H9 (cell line): Measurements from ENCODE around the gene C3orf62. TPM values are rescaled to one million over a fixed set of nuclear protein-coding genes. Genes with fewer than 3 reads are reported as not detected.

Experiments used
- DNase-seq: peaks from one replicate; pipeline ENCODE4 v3.0.0-alpha.2; 2017
- H2AFZ ChIP-seq: one replicate; pipeline ENCODE4 v1.6.1; 2013; ENCODE audit warnings: mild to moderate bottlenecking, low read length, control low read depth, moderate library complexity
- H2AK5ac ChIP-seq: 2 replicates; pipeline ENCODE4 v1.6.1; 2013; ENCODE audit warnings: low read length, control low read depth, mixed read lengths; ENCODE audit not compliant: insufficient read length
- H2BK120ac ChIP-seq: one replicate; pipeline ENCODE4 v1.6.1; 2013; ENCODE audit warnings: low read depth, mild to moderate bottlenecking, low read length, control low read depth, inconsistent platforms; ENCODE audit not compliant: poor library complexity, severe bottlenecking
- H2BK12ac ChIP-seq: 2 replicates; pipeline ENCODE4 v1.6.1; 2013; ENCODE audit warnings: low read length, control low read depth, mixed read lengths, low read depth; ENCODE audit not compliant: insufficient read length
- H2BK15ac ChIP-seq: 2 replicates; pipeline ENCODE4 v1.6.1; 2013; ENCODE audit warnings: low read depth, low read length, control low read depth
- H2BK20ac ChIP-seq: one replicate; pipeline ENCODE4 v1.6.1; 2013; ENCODE audit warnings: low read depth, mild to moderate bottlenecking, low read length, control low read depth, inconsistent platforms; ENCODE audit not compliant: poor library complexity, severe bottlenecking
- H2BK5ac ChIP-seq: 2 replicates; pipeline ENCODE4 v1.6.1; 2013; ENCODE audit warnings: low read length, control low read depth, mixed read lengths; ENCODE audit not compliant: insufficient read length
- H3K14ac ChIP-seq: 2 replicates; pipeline ENCODE4 v1.6.1; 2013; ENCODE audit warnings: low read length, control low read depth; ENCODE audit not compliant: insufficient read depth
- H3K18ac ChIP-seq: 2 replicates; pipeline ENCODE4 v1.6.1; 2013; ENCODE audit warnings: low read depth, mild to moderate bottlenecking, mixed read lengths, low read length, control low read depth; ENCODE audit not compliant: insufficient read length
- H3K23ac ChIP-seq: 2 replicates; pipeline ENCODE4 v1.6.1; 2013; ENCODE audit warnings: low read length, control low read depth, mixed read lengths, low read depth; ENCODE audit not compliant: insufficient read length
- H3K23me2 ChIP-seq: 2 replicates; pipeline ENCODE4 v1.6.1; 2013; ENCODE audit warnings: low read depth, mild to moderate bottlenecking, mixed read lengths, low read length, control low read depth; ENCODE audit not compliant: insufficient read length, poor library complexity, severe bottlenecking
- H3K27ac ChIP-seq: 2 replicates; pipeline ENCODE4 v1.5.1; 2013; ENCODE audit warnings: low read length, control low read depth, mixed read lengths, low read depth; ENCODE audit not compliant: insufficient read length
- H3K27me3 ChIP-seq: 2 replicates; pipeline ENCODE4 v1.6.1; 2013; ENCODE audit warnings: low read length, control low read depth, inconsistent platforms; ENCODE audit not compliant: insufficient read depth
- H3K4ac ChIP-seq: 2 replicates; pipeline ENCODE4 v1.6.1; 2013; ENCODE audit warnings: low read depth, mild to moderate bottlenecking, control low read depth, inconsistent platforms, low read length, moderate library complexity
- H3K4me1 ChIP-seq: 2 replicates; pipeline ENCODE4 v1.6.1; 2013; ENCODE audit warnings: low read length, control low read depth, inconsistent platforms; ENCODE audit not compliant: insufficient read depth
- H3K4me2 ChIP-seq: 2 replicates; pipeline ENCODE4 v1.6.1; 2013; ENCODE audit warnings: low read length, control low read depth, mixed read lengths; ENCODE audit not compliant: insufficient read length, insufficient read depth
- H3K56ac ChIP-seq: 2 replicates; pipeline ENCODE4 v1.6.1; 2013; ENCODE audit warnings: low read depth, mild to moderate bottlenecking, mixed read lengths, low read length, control low read depth; ENCODE audit not compliant: insufficient read length
- H3K79me1 ChIP-seq: 2 replicates; pipeline ENCODE4 v1.6.1; 2013; ENCODE audit warnings: low read depth, mild to moderate bottlenecking, moderate library complexity, low read length, control low read depth, inconsistent platforms; ENCODE audit not compliant: insufficient read depth, poor library complexity, severe bottlenecking
- H3K79me2 ChIP-seq: 2 replicates; pipeline ENCODE4 v1.6.1; 2013; ENCODE audit warnings: low read length, control low read depth, inconsistent platforms; ENCODE audit not compliant: insufficient read depth
- H3K9ac ChIP-seq: 2 replicates; pipeline ENCODE4 v1.6.1; 2013; ENCODE audit warnings: low read length, control low read depth, mixed read lengths; ENCODE audit not compliant: insufficient read length; ENCODE audit errors: extremely low read depth
- H3K9me3 ChIP-seq: one replicate; pipeline ENCODE4 v1.6.1; 2013; ENCODE audit warnings: low read depth, low read length, inconsistent platforms; ENCODE audit not compliant: control insufficient read depth
- H3T11ph ChIP-seq: one replicate; pipeline ENCODE4 v1.6.1; 2013; ENCODE audit warnings: mild to moderate bottlenecking, low read length, control low read depth, inconsistent platforms
- H4K20me1 ChIP-seq: one replicate; pipeline ENCODE4 v1.6.1; 2013; ENCODE audit not compliant: control insufficient read depth, insufficient read length, insufficient read depth
- H4K5ac ChIP-seq: 2 replicates; pipeline ENCODE4 v1.6.1; 2013; ENCODE audit warnings: low read depth, mild to moderate bottlenecking, mixed read lengths, low read length, control low read depth; ENCODE audit not compliant: insufficient read length
- H4K8ac ChIP-seq: replicated peaks from 2 replicates; pipeline ENCODE4 v1.6.1; 2013; ENCODE audit warnings: low read length, control low read depth, mixed read lengths, low read depth; ENCODE audit not compliant: insufficient read length
- H4K91ac ChIP-seq: 2 replicates; pipeline ENCODE4 v1.6.1; 2013; ENCODE audit warnings: low read depth, mild to moderate bottlenecking, moderate library complexity, mixed read lengths, low read length, control low read depth; ENCODE audit not compliant: insufficient read length
- H3K27ac Mint-ChIP-seq, 3 experiments: 2 replicates in 2 of 3; 3 replicates in 1 of 3; pipeline ENCODE4 v1.8.0; 2020 to 2021; ENCODE audit warnings: mixed read lengths in 3 of 3, mild to moderate bottlenecking in 1 of 3, moderate library complexity in 1 of 3
- H3K27me3 Mint-ChIP-seq: 2 replicates; pipeline ENCODE4 v1.8.0; 2021; ENCODE audit warnings: low read depth, mild to moderate bottlenecking, moderate library complexity, mixed read lengths
- H3K36me3 Mint-ChIP-seq, 3 experiments: 2 replicates in 2 of 3; 3 replicates in 1 of 3; pipeline ENCODE4 v1.8.0; 2020 to 2021; ENCODE audit warnings: low read depth in 3 of 3, mixed read lengths in 3 of 3; ENCODE audit not compliant: insufficient read depth in 1 of 3
- H3K4me1 Mint-ChIP-seq, 2 experiments: 2 replicates each; pipeline ENCODE4 v1.8.0; 2020; ENCODE audit warnings: mixed read lengths in 2 of 2
- H3K4me3 Mint-ChIP-seq, 2 experiments: 2 replicates in 1 of 2; 3 replicates in 1 of 2; pipeline ENCODE4 v1.8.0; 2020 to 2021; ENCODE audit warnings: mild to moderate bottlenecking in 2 of 2, mixed read lengths in 2 of 2, moderate library complexity in 1 of 2
- H3K9me3 Mint-ChIP-seq, 2 experiments: 2 replicates in 1 of 2; 3 replicates in 1 of 2; pipeline ENCODE4 v1.8.0; 2020; ENCODE audit warnings: mild to moderate bottlenecking in 2 of 2, mixed read lengths in 2 of 2, moderate library complexity in 1 of 2
- WGBS: extraction: QIAGEN DNeasy Blood & Tissue Kit; methylation state at CpG from one replicate; pipeline ENCODE4 v1.1.7; 2013; ENCODE audit warnings: missing lambda C conversion rate, low lambda C conversion rate, mixed read lengths; ENCODE audit not compliant: insufficient read length; ENCODE audit errors: extremely low coverage; 5-methylcytosine and 5-hydroxymethylcytosine counted together
- total RNA-seq: library from RNA; stranded (reverse); gene quantifications from 2 replicates; pipeline ENCODE4 v1.2.1, GENCODE V29; 2021
- TF ChIP-seq, protein P1 (sequence below): fragments of 200-600 bp; sonication (generic); conservative IDR thresholded peaks from 3 replicates; pipeline ENCODE4 v1.8.0; 2021; ENCODE audit warnings: antibody characterized with exemption, mild to moderate bottlenecking

The C3orf62 gene
- total RNA-seq, 1 experiment from 2014 or later: 4.5 TPM

DNA sequence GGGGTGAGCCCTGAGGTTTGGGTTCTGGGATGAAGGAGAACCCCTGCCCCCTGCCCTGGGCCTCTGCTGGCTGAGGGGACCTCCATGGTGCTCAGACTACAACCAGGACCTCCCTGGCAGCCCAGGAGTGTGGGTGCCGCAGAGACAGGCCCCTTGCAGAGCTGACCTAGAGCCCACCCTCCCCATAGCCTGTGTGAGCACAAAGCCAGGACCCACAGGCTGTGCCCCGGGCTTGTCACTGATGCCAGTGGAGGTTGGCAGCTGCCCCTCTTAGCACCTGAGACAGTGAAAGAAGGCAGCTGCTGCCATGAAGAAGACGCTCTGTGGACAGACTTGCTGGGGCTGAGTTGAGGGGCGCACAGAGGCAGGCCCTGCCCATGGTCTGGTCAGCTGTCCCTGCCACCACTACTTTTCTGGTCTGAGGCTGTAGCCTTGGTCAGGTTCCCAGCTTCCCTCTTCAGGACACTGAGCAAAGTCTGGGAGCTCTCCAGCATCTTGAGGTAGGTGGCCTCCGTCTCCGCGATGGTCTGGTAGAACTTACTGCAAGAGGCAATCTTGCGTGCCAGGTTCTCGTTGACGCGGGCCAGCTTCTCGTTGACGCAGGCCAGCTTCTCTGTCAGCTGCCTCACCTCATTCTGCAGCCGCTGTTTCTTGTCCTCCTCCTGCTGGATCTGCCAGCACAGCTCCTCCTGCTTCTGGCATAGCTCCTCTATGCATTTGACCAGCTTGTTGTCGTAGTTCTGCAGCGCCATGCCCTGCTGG lies 39.8 kb upstream of the C3orf62 start:
- Mint-ChIP-seq H3K36me3 (peaks cover 10 to 38% (median 28%) of the 10 kb centered on the region in 3 experiments; a peak in 6 of 7 replicates), H3K27me3 (no peaks in the 10 kb centered on the region), H3K9me3 (no peaks in the 10 kb centered on the region), H3K27ac (no peak overlapping the region), H3K4me1 (no peaks in the 10 kb centered on the region), H3K4me3 (no peak overlapping the region)
- Histone ChIP-seq H3K23me2 (no peaks in the 10 kb centered on the region), H3K14ac (no peak overlapping the region), H2BK20ac (no peak overlapping the region), H2AFZ (no peak overlapping the region), H3K4ac (no peak overlapping the region), H4K5ac (no peak overlapping the region), H3K56ac (no peak overlapping the region), H3K27ac (no peak overlapping the region), H3K18ac (no peak overlapping the region), H3K79me2 (no peaks in the 10 kb centered on the region; the same call in 1 of the 2 replicates), H2BK15ac (no peak overlapping the region), H2BK120ac (no peak overlapping the region), H2BK5ac (no peak overlapping the region), H3T11ph (no peak overlapping the region), H2BK12ac (no peak overlapping the region), H3K4me2 (no peak overlapping the region), H4K8ac (no peak overlapping the region), H3K9me3 (no peaks in the 10 kb centered on the region), H2AK5ac (no peak overlapping the region), H3K9ac (no peak overlapping the region), H3K79me1 (no peaks in the 10 kb centered on the region), H3K23ac (no peak overlapping the region), H4K20me1 (no peaks in the 10 kb centered on the region), H3K4me1 (no peaks in the 10 kb centered on the region), H4K91ac (no peak overlapping the region), H3K27me3 (no peaks in the 10 kb centered on the region)
- no CpG with 5 or more reads among the region's 16 CpGs for WGBS
- DNase-seq: no peak
- TF ChIP-seq, protein P1, sequence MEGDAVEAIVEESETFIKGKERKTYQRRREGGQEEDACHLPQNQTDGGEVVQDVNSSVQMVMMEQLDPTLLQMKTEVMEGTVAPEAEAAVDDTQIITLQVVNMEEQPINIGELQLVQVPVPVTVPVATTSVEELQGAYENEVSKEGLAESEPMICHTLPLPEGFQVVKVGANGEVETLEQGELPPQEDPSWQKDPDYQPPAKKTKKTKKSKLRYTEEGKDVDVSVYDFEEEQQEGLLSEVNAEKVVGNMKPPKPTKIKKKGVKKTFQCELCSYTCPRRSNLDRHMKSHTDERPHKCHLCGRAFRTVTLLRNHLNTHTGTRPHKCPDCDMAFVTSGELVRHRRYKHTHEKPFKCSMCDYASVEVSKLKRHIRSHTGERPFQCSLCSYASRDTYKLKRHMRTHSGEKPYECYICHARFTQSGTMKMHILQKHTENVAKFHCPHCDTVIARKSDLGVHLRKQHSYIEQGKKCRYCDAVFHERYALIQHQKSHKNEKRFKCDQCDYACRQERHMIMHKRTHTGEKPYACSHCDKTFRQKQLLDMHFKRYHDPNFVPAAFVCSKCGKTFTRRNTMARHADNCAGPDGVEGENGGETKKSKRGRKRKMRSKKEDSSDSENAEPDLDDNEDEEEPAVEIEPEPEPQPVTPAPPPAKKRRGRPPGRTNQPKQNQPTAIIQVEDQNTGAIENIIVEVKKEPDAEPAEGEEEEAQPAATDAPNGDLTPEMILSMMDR: no peak
